ENCODE data around the gene MEF2D.

GRCh38 chr1:156452907-156453306, 47.7 kb downstream of the MEF2D start:
- TF ChIP-seq CTCF (IDR thresholded peaks at IDR 0.05; ENCODE audit: insufficient read depth, low read depth, low read length) = no peak
- TF ChIP-seq EZH2 (IDR thresholded peaks at IDR 0.05; ENCODE audit: insufficient read depth, low read length) = no peak
